ENCODE measurements around the gene HNF4A. TPM values are rescaled to one million over a fixed set of nuclear protein-coding genes. Genes with fewer than 3 reads are reported as not detected.

Gene HNF4A
- total RNA-seq, 6 experiments from 2014 or later, result 101 to 255 (median 157) TPM

DNA sequence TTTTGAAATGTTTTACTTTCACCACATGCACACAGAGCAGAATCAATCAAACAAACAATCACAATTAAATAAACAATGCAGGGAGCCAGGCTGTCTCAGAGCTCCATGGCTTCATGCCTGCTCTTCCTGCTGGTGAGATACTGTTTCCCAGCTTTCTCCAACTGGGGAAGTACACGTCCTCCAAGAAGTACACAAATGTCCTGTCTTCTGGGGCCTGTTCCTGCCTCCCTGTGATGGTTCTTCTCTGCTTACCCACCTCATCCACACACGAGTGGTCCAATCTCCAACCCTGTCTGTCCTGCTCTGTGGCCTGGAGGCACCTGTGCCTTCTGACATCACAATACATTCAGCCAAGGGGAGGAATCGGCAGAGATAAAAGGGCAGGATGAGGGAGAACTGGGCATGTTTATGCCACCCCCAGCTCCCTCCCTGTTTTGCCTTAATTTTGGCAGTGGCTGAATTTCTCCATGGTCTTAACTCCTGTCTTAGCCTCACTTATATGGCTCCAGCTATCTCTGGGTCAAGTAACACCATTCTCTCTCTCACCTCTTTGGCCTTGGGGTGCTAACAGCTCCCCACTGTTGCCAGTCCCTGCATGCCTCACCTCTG lies 94.9 kb downstream of the HNF4A start:
- intact Hi-C loops (cut with DNase I), result loop anchor here in 1 of 2 donors (10.0 kb wide), 1 partner anchor 46 kb away; no protein-coding TSS in a partner anchor
- no peak overlapping the region for H3K4me3 ChIP-seq
- peak overlapping the region; percentile 55 to 91 (median 90) for H3K27ac ChIP-seq
- no peaks in the 10 kb centered on the region for H3K9me3 ChIP-seq
- H3K4me1 ChIP-seq, result peaks cover 2 to 46% (median 12%) of the 10 kb centered on the region in 4 donors
- TF ChIP-seq, protein P1, sequence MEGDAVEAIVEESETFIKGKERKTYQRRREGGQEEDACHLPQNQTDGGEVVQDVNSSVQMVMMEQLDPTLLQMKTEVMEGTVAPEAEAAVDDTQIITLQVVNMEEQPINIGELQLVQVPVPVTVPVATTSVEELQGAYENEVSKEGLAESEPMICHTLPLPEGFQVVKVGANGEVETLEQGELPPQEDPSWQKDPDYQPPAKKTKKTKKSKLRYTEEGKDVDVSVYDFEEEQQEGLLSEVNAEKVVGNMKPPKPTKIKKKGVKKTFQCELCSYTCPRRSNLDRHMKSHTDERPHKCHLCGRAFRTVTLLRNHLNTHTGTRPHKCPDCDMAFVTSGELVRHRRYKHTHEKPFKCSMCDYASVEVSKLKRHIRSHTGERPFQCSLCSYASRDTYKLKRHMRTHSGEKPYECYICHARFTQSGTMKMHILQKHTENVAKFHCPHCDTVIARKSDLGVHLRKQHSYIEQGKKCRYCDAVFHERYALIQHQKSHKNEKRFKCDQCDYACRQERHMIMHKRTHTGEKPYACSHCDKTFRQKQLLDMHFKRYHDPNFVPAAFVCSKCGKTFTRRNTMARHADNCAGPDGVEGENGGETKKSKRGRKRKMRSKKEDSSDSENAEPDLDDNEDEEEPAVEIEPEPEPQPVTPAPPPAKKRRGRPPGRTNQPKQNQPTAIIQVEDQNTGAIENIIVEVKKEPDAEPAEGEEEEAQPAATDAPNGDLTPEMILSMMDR (IDR thresholded peaks at IDR 0.05), result no peak
- TF ChIP-seq POLR2A (IDR thresholded peaks at IDR 0.05), result peak; percentile 22
- ATAC-seq, result peak; percentile 58 to 61 (median 60)
- no peaks in the 10 kb centered on the region for H3K36me3 ChIP-seq
- H3K27me3 ChIP-seq, result no peaks in the 10 kb centered on the region
- peak in 2 of 3 donors; percentile 67 to 79 for DNase-seq
- 43% methylated on average over 2 of the region's 3 CpGs for WGBS (ENCODE audit: insufficient coverage, low coverage, low lambda C conversion rate, missing lambda C conversion rate)

DNA sequence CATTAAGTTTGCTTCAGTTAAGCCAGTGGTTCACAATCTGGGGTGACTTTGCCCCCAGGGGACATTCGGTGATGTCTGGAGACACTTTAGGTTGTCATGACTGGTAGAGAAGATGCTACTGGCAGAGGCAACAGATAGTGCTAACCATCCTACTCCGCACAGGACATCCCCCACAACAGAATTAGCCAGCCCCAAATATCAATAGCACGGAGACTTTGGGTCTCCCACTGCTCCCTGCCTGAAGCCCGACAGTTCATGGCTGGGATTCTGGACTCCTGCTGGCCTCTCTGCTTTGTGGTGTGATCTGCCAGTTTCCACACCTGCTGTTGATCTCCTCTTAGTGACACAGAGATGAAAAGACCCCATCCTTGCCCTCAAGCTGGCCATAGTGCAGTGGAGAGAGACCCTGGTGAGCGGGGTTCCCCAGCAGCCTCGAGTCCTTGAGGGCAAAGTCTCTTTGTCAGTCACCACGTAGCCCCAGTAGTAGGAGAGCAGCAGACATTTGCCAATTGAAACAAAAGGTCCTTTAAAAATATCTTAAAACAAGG lies 95.5 kb downstream of the HNF4A start:
- Histone ChIP-seq H3K9me3 (no peaks in the 10 kb centered on the region), H3K4me1 (peaks cover 2 to 46% (median 12%) of the 10 kb centered on the region in 4 donors), H3K4me3 (no peak overlapping the region), H3K36me3 (no peaks in the 10 kb centered on the region), H3K27me3 (no peaks in the 10 kb centered on the region), H3K27ac (peak overlapping the region; percentile 55 to 91 (median 90))
- no peak for TF ChIP-seq POLR2A (IDR thresholded peaks at IDR 0.05)
- TF ChIP-seq, protein P1 (IDR thresholded peaks at IDR 0.05), result no peak
- DNase-seq, result no peak
- 36% methylated on average over 3 of the region's 7 CpGs for WGBS (ENCODE audit: insufficient coverage, low coverage, low lambda C conversion rate, missing lambda C conversion rate)
- peak in 1 of 4 donors; percentile 6 for ATAC-seq
- intact Hi-C loops (cut with DNase I), result loop anchor here in 1 of 2 donors (10.0 kb wide), 1 partner anchor 46 kb away; no protein-coding TSS in a partner anchor

DNA sequence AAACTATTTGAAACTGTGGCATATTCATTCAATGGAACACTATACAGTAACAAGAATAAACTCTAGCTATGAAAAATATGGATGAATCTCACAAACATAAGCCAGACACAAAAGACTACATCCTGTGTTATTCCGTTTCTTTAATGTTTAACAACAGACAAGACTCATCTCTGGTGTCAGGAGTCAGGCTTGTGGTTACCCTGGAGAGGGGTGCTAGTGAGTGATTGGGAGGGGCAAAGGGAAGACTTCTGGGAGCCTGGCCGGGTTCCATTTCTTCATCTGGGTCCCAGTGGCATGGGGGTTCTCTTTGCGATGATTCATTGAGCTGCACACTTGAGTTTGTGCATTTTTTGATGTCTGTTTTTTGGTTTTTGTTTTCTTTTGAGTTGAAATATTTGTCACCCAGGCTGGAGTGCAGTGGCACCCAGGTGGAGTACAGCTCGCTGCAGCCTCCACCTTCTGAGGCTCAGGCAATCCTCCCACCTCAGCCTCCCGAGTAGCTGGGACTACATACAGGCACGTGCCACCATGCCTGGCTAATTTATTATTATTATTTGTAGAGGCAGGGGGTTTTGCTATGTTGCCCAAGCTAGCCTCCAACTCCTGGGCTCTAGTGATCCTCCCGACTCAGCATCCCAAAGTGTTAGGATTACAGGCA lies 98.9 kb downstream of the HNF4A start:
- H3K27ac ChIP-seq, result no peak overlapping the region
- no peaks in the 10 kb centered on the region for H3K36me3 ChIP-seq
- TF ChIP-seq POLR2A (IDR thresholded peaks at IDR 0.05), result no peak
- TF ChIP-seq, protein P1 (IDR thresholded peaks at IDR 0.05), result no peak
- intact Hi-C loops (cut with DNase I), result loop anchor here in 1 of 2 donors (10.0 kb wide), 1 partner anchor 50 kb away; no protein-coding TSS in a partner anchor
- WGBS (ENCODE audit: insufficient coverage, low coverage, low lambda C conversion rate, missing lambda C conversion rate), result 75% methylated on average over 7 of the region's 7 CpGs
- ATAC-seq, result no peak
- H3K9me3 ChIP-seq, result no peaks in the 10 kb centered on the region
- H3K4me1 ChIP-seq, result peaks cover 2 to 35% (median 14%) of the 10 kb centered on the region in 4 donors
- DNase-seq, result no peak
- no peak overlapping the region for H3K4me3 ChIP-seq
- H3K27me3 ChIP-seq, result no peaks in the 10 kb centered on the region

DNA sequence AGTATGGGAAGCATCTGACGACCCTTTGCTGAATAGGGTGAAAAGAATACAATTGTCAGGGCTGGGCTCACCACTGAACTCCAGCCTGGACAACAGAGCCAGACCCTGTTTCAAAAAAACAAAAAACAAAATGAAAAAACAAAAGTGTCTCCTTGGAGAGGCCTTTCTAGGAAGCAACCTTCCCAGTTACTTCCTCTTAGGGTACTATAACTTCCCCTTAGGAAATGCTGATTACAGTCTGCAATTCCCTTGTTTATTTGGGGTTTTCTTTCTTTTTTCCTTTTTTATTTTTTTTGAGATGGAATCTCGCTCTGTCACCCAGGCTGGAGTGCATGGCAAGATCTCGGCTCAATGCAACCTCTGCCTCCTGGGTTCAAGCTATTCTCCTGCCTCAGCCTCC lies 99.6 kb downstream of the HNF4A start:
- no peaks in the 10 kb centered on the region for H3K27me3 ChIP-seq
- TF ChIP-seq, protein P1 (IDR thresholded peaks at IDR 0.05), result no peak
- TF ChIP-seq POLR2A (IDR thresholded peaks at IDR 0.05), result no peak
- intact Hi-C loops (cut with DNase I), result loop anchor here in 1 of 2 donors (10.0 kb wide), 1 partner anchor 50 kb away; no protein-coding TSS in a partner anchor
- peaks cover 3 to 37% (median 17%) of the 10 kb centered on the region in 4 donors for H3K4me1 ChIP-seq
- WGBS (ENCODE audit: insufficient coverage, low coverage, low lambda C conversion rate, missing lambda C conversion rate), result 53% methylated on average over 3 of the region's 3 CpGs
- no peaks in the 10 kb centered on the region for H3K36me3 ChIP-seq
- no peak overlapping the region for H3K27ac ChIP-seq
- no peaks in the 10 kb centered on the region for H3K9me3 ChIP-seq
- no peak for DNase-seq
- no peak overlapping the region for H3K4me3 ChIP-seq
- no peak for ATAC-seq
